K562 (cell line): ENCODE data around the gene SERF2. TPM values are rescaled to one million over a fixed set of nuclear protein-coding genes. Genes with fewer than 3 reads are reported as not detected.
A peak's percentile ranks its signal among the peaks of the same experiment; 100 is the strongest.

Experiments used
- ATAC-seq: fragments of 200-7000 bp; cut with Tn5 transposase; 3 replicates; pipeline ENCODE4 v1.9.1; 2020; ENCODE audit warnings: moderate library complexity
- BruUV-seq: library from RNA; stranded (reverse); fragments of 400-500 nt; replicated peaks from 2 replicates; lab custom pipeline; 2021; lab: Mats Ljungman, UMichigan
- CTCF ChIA-PET: fragments of 300-600 bp; formaldehyde crosslinking; extraction: SDS; loops from one replicate; lab custom pipeline; 2021; ENCODE audit warnings: low intra/inter-chr PET ratio; lab: Yijun Ruan, JAX
- POLR2A ChIA-PET: fragments of 300-600, 350-650 bp; sonication (Branson Sonifier 250); formaldehyde crosslinking; extraction: SDS; loops from one replicate; lab custom pipeline; 2021; ENCODE audit warnings: antibody characterized with exemption, inconsistent platforms; lab: Yijun Ruan, JAX
- DNase-seq, 4 experiments: peaks; one replicate each; pipeline versions ENCODE4 v3.0.0 to v3.0.0-alpha.2; 2011 to 2018; ENCODE audit warnings: low spot score in 3 of 4, mixed read lengths in 3 of 4; ENCODE audit errors: extremely low read depth in 1 of 4
- FAIRE-seq: peaks from 2 replicates; lab custom pipeline; 2011; peaks lifted over from hg19 to GRCh38; lab: Jason Lieb, UNC
- H2AFZ ChIP-seq: 2 replicates; pipeline ENCODE4 v1.6.0; 2011; ENCODE audit warnings: low read depth, low read length, control low read depth, inconsistent platforms
- H3K27ac ChIP-seq: fragments of 200-600 bp; 3 replicates; pipeline ENCODE4 v1.8.0; 2011; ENCODE audit warnings: low read depth, mild to moderate bottlenecking, control low read depth, inconsistent platforms, low read length, moderate library complexity, mixed read lengths; ENCODE audit errors: extremely low read depth
- H3K27me3 ChIP-seq, 2 experiments: fragments of 300-600 bp in 1 of 2; 2 replicates in 1 of 2; 3 replicates in 1 of 2; pipeline versions ENCODE4 v1.6.0 to v1.8.0; 2011; ENCODE audit warnings: inconsistent platforms in 2 of 2, low read length in 2 of 2, mild to moderate bottlenecking in 1 of 2, mixed read lengths in 1 of 2, moderate library complexity in 1 of 2; ENCODE audit not compliant: control insufficient read depth in 2 of 2, insufficient read depth in 2 of 2
- H3K36me3 ChIP-seq: fragments of 300-600 bp; 3 replicates; pipeline ENCODE4 v1.8.0; 2011; ENCODE audit warnings: mild to moderate bottlenecking, low read length, inconsistent platforms; ENCODE audit not compliant: control insufficient read depth, insufficient read depth
- H3K4me1 ChIP-seq, 2 experiments: fragments of 200-600 bp in 1 of 2; replicated peaks in 1 of 2; 2 replicates in 1 of 2; 3 replicates in 1 of 2; pipeline versions ENCODE4 v1.5.1 to v1.8.0; 2011; ENCODE audit warnings: inconsistent platforms in 2 of 2, low read length in 2 of 2, mild to moderate bottlenecking in 1 of 2, mixed read lengths in 1 of 2, moderate library complexity in 1 of 2; ENCODE audit not compliant: control insufficient read depth in 2 of 2, insufficient read depth in 2 of 2
- H3K4me2 ChIP-seq: 2 replicates; pipeline ENCODE4 v1.6.1; 2011; ENCODE audit warnings: low read length, control low read depth, inconsistent platforms, mixed read lengths; ENCODE audit not compliant: insufficient read depth
- H3K4me3 ChIP-seq: fragments of 200-600 bp; sonication (generic), shearing (Covaris generic); 2 replicates; pipeline ENCODE4 v1.5.1; 2016; ENCODE audit warnings: control low read depth, inconsistent platforms
- H3K79me2 ChIP-seq: fragments of 200-600 bp; 3 replicates; pipeline ENCODE4 v1.8.0; 2011; ENCODE audit warnings: low read length, inconsistent platforms; ENCODE audit not compliant: control insufficient read depth, insufficient read depth
- H3K9ac ChIP-seq, 2 experiments: 2 replicates each; pipeline versions ENCODE4 v1.6.0 to v1.6.1; 2011; ENCODE audit warnings: low read depth in 2 of 2, low read length in 2 of 2, control low read depth in 1 of 2, inconsistent platforms in 1 of 2, mild to moderate bottlenecking in 1 of 2, mixed read lengths in 1 of 2; ENCODE audit not compliant: insufficient read depth in 1 of 2
- H3K9me1 ChIP-seq: one replicate; pipeline ENCODE4 v1.6.0; 2011; ENCODE audit warnings: inconsistent platforms, mild to moderate bottlenecking, low read length, moderate library complexity; ENCODE audit not compliant: control insufficient read depth, insufficient read depth
- H3K9me3 ChIP-seq: replicated peaks from 2 replicates; pipeline ENCODE4 v1.5.1; 2011; ENCODE audit warnings: low read depth, low read length, inconsistent platforms; ENCODE audit not compliant: control insufficient read depth, insufficient read depth
- H4K20me1 ChIP-seq: replicated peaks from 2 replicates; pipeline ENCODE4 v1.6.1; 2011; ENCODE audit warnings: low read length, inconsistent platforms, mixed read lengths; ENCODE audit not compliant: control insufficient read depth, insufficient read depth
- CTBP1 ChIP-seq: fragments of 450-650 bp; IDR thresholded peaks from 2 replicates; pipeline ENCODE4 v1.6.1; 2016; ENCODE audit warnings: borderline replicate concordance
- ETS1 ChIP-seq: conservative IDR thresholded peaks from 2 replicates; pipeline ENCODE4 v1.6.1; 2011; ENCODE audit warnings: low read depth, mild to moderate bottlenecking, low read length; ENCODE audit not compliant: control insufficient read depth
- HINFP ChIP-seq: fragments of 450-650 bp; conservative IDR thresholded peaks from 2 replicates; pipeline ENCODE4 v1.6.1; 2016; ENCODE audit warnings: missing genetic modification characterization, low read depth, mild to moderate bottlenecking, control low read depth, missing compliant biosample characterization
- ILK ChIP-seq: fragments of 450-650 bp; IDR thresholded peaks from 2 replicates; pipeline ENCODE4 v1.6.1; 2016; ENCODE audit warnings: missing genetic modification characterization, low read depth, mild to moderate bottlenecking, missing compliant biosample characterization, moderate library complexity, borderline replicate concordance
- KLF10 ChIP-seq: fragments of 250-450 bp; sonication (Bioruptor Pico); IDR thresholded peaks from 2 replicates; pipeline ENCODE4 v1.6.1; 2021; ENCODE audit warnings: matching md5 sums
- MTA3 ChIP-seq: fragments of 450-650 bp; formaldehyde crosslinking; IDR thresholded peaks from 2 replicates; pipeline ENCODE4 v1.6.1; 2017; ENCODE audit warnings: mild to moderate bottlenecking, borderline replicate concordance
- NUFIP1 ChIP-seq: fragments of 450-650 bp; IDR thresholded peaks from 2 replicates; pipeline ENCODE4 v1.6.1; 2018; ENCODE audit not compliant: partially characterized antibody
- RBBP5 ChIP-seq: fragments of 200-600 bp; sonication (generic); IDR thresholded peaks from 2 replicates; pipeline ENCODE4 v1.6.1; 2012; ENCODE audit warnings: borderline replicate concordance, mild to moderate bottlenecking, low read length, control low read depth, inconsistent platforms; ENCODE audit not compliant: insufficient read depth, poor library complexity, severe bottlenecking
- RNF219 ChIP-seq: fragments of 250-450 bp; sonication (Bioruptor Pico); IDR thresholded peaks from 2 replicates; pipeline ENCODE4 v1.5.0; 2022; ENCODE audit warnings: mild to moderate bottlenecking
- SIX5 ChIP-seq, 2 experiments: IDR thresholded peaks; 2 replicates each; pipeline ENCODE4 v1.6.1; 2011; ENCODE audit warnings: low read length in 2 of 2, borderline replicate concordance in 1 of 2, low read depth in 1 of 2, mild to moderate bottlenecking in 1 of 2, moderate library complexity in 1 of 2; ENCODE audit not compliant: insufficient read depth in 1 of 2
- SNAPC5 ChIP-seq: fragments of 250-450 bp; sonication (Bioruptor Pico); IDR thresholded peaks from 2 replicates; pipeline ENCODE4 v1.8.0; 2021; ENCODE audit warnings: moderate library complexity, mild to moderate bottlenecking, inconsistent platforms
- VEZF1 ChIP-seq: fragments of 200-800 bp; sonication (Bioruptor generic); IDR thresholded peaks from 2 replicates; pipeline ENCODE4 v1.6.1; 2017; ENCODE audit warnings: missing genetic modification characterization, missing compliant biosample characterization
- ZNF717 ChIP-seq: fragments of 250-450 bp; sonication (Bioruptor Pico); IDR thresholded peaks from 2 replicates; pipeline ENCODE4 v1.5.0; 2021
- WGBS: fragments of 100-300 bp; shearing (Covaris generic); methylation state at CpG from one replicate; pipeline ENCODE4 v1.1.6; 2016; ENCODE audit warnings: low coverage, mixed read lengths; ENCODE audit not compliant: insufficient coverage; ENCODE audit errors: missing lambda C conversion rate; 5-methylcytosine and 5-hydroxymethylcytosine counted together
- in situ Hi-C: fragments of 300-500 bp; cut with MboI; formaldehyde crosslinking; loops from 4 replicates; pipeline ENCODE4 v1.15.0; 2018; ENCODE audit warnings: inconsistent platforms, mixed read lengths
- intact Hi-C: fragments of 100-400 bp; cut with micrococcal nuclease; formaldehyde crosslinking; loops from 2 replicates; pipeline ENCODE4 v1.14.2; 2022
- polyA plus RNA-seq, 8 experiments: library from polyadenylated mRNA; depleted of rRNA in 4 of 8; stranded (reverse) in 5 of 8; unstranded in 3 of 8; fragments of >200 nt; fragmentation: Nextera tagmentation in 2 of 8; fragmentation: Illumina TruSeq in 1 of 8; extraction: Ambion mirVana in 2 of 8; extraction: Trizol in 1 of 8; gene quantifications; 2 replicates each; pipeline versions ENCODE4 v1.2.1 to v1.2.3, GENCODE V29; 2011 to 2014; ENCODE audit warnings: inconsistent platforms in 1 of 8, missing spikeins in 1 of 8
- total RNA-seq, 7 experiments: library from RNA; depleted of rRNA in 6 of 7; stranded (reverse); fragments of >200 nt in 6 of 7; fragmentation: Illumina TruSeq in 2 of 7; extraction: Trizol in 2 of 7; gene quantifications; 2 replicates each; pipeline versions ENCODE4 v1.2.1 to v1.2.3, GENCODE V29; 2011 to 2021; ENCODE audit warnings: low replicate concordance in 1 of 7

The SERF2 gene
- total and polyA plus RNA-seq, 9 of the 15 experiments (the other 6 are each of a cell fraction or from before 2014, with no cell fraction given): 497 to 3,360 (median 867) TPM

GRCh38 chr15:43828061-43828657, 36.0 kb downstream of the SERF2 start:
- Histone ChIP-seq H2AFZ (no peak overlapping the region), H4K20me1 (no peaks in the 10 kb centered on the region), H3K4me1 (peaks cover 17 to 22% of the 10 kb centered on the region in 2 experiments; a peak in 4 of 5 replicates), H3K9ac (peak overlapping the region in 1 of 2 experiments; percentile 84; a peak in 2 of 4 replicates), H3K36me3 (peaks cover 30% of the 10 kb centered on the region; the same call in 1 of the 3 replicates), H3K9me3 (no peaks in the 10 kb centered on the region), H3K4me3 (peak overlapping the region; percentile 64), H3K79me2 (peaks cover 81% of the 10 kb centered on the region), H3K9me1 (no peaks in the 10 kb centered on the region), H3K27ac (peak overlapping the region; percentile 88; the same call in 2 of the 3 replicates), H3K4me2 (peak overlapping the region; percentile 86), H3K27me3 (no peaks in the 10 kb centered on the region)
- DNase-seq (peak in 1 of 4 experiments; percentile 29), FAIRE-seq (peak; percentile 54), ATAC-seq (no peak)
- POLR2A ChIA-PET: interaction anchor here (1.1 to 2.6 kb wide), 7 partner anchors 9 to 74 kb away, joined by 3 to 12 read pairs (median 5); partner anchors contain the start of genes HYPK and SERINC4
- WGBS: 6% methylated on average over 6 of the region's 6 CpGs
- intact Hi-C loops (no loop called here), in situ Hi-C loops (no loop called here)
- CTCF ChIA-PET: no interaction called here
- no TSS peak for BruUV-seq
- TF ChIP-seq ZNF717 (CRISPR knock-in tag) (no peak), RNF219 (CRISPR knock-in tag) (no peak), SNAPC5 (CRISPR knock-in tag) (no peak), RBBP5 (no peak), CTBP1 (no peak), ILK (tag) (no peak), VEZF1 (CRISPR knock-in tag) (no peak), NUFIP1 (no peak), KLF10 (CRISPR knock-in tag) (no peak), SIX5 (IDR thresholded peaks at IDR 0.05; ENCODE audit: borderline replicate concordance in 1 of 2, insufficient read depth in 1 of 2, low read depth in 1 of 2, low read length in 2 of 2) (no peak), MTA3 (no peak), HINFP (tag) (no peak), ETS1 (no peak)
